HG03378 (cell line): ENCODE data around the gene PCNP.
"Not testable (repeated sequence)": the region's sequence is repeated elsewhere in the genome, so short reads cannot be mapped to it uniquely, and the experiment has no call there.

Source experiments
- ATAC-seq: cut with Tn5 transposase; IDR thresholded peaks from one replicate; pipeline ENCODE4 v1.9.1; 2021; ENCODE audit warnings: mild to moderate bottlenecking, moderate library complexity; ENCODE audit not compliant: unreplicated experiment

The PCNP gene

DNA sequence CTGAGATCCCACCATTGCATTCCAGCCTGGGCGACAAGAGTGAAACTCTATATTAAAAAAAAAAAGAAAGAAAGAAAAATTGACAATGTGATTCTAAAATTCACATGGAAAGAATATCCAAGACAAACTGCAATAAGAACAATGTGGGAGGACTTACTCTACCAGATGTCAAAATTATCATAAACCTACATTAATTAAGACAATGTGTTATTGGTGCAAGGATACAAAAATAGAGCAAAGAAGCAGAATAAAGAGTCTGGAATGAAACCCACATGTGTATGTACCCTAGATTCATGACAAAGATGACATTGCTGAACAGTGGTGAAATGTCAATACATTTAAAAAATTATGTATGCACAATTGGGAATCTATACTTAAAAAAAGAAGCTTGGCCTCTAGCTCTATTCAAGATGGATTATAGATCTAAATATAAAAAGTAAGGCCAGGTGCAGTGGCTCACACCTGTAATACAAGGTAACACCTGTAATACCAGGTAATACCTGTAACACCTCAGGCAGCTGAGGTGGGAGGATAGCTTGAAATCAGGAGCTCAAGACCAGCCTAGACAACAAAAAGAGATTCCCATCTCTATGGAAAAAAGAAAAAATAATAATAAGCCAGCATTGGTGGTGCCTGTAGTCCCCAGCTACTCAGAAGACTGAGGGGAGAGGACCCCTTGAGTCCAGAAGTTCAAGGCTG is 57.3 kb downstream of the PCNP start:
- ATAC-seq = no peak

- ATAC-seq = not testable (repeated sequence)
Measured at GRCh38 chr3:101631959-101632358, 58.0 kb downstream of the PCNP start.

DNA sequence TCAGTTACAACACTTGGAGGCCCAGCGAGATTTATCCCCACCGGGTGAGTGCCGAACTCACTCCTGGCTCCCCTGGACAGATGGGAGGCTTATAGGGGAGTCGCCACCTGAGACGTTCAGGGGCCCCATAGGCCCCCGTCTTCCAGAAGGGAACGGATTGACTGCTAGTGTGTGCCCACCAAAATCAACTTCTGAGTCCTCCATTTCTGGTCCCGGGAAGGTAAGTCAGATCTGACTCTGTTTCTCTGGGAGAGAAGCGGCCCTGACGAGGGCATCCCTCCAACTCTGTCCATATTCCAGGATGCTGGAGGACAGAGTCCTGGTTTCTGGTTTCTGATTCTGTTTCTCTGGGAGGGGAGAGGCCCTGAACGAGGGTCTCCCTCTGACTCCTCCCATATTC is 58.6 kb downstream of the PCNP start:
- ATAC-seq = no peak

GRCh38 chr3:101633186-101633585 is 59.2 kb downstream of the PCNP start:
- no peak for ATAC-seq

DNA sequence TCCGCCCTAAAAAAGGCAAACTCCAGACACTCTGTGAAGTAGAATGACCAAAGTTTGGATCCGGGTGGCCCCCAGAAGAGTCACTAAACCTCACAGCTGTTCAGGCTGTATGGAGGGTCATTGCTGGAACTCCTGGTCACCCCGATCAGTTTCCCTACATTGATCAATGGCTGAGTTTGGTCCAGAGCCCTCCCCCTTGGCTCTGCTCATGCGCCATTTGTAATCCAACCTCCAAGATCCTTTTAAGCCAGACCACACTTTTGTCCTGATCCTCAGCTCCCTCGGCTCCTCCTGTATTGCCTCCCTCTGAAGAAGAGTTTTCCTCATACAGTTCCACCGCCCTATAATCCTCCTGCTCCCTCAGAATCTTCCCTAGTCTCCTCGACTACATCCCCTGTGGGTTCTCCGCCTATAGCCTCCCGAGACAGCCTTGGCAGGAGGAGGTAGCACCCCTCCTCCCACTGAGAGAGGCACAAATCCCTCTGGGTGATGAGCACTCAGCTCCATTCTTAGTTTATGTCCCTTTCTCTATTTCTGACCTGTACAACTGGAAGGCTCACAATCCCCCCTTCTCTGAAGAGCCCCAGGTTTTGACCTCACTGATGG is 60.7 kb downstream of the PCNP start:
- ATAC-seq = no peak

- ATAC-seq = no peak
Measured at GRCh38 chr3:101635345-101635744, 61.4 kb downstream of the PCNP start.

- ATAC-seq = peak; percentile 93
Measured at GRCh38 chr3:101635954-101636798, 62.2 kb downstream of the PCNP start.

DNA sequence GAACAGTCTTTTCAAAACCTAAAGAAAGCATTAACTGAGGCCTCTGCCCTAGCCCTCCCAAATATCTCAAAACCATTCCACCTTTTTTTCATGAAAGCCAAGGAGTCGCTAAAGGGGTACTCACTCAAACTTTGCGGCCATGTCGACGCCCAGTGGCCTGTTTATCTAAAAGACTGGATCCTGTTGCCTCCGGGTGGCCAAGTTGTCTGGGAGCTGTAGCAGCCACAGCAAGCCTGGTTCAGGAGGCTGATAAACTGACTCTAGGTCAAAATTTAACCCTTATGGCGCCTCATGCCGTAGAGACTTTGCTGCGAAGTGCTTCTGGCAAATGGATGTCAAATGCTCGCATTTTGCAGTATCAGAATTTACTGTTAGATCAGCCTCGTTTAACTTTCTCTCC is 63.5 kb downstream of the PCNP start:
- no peak for ATAC-seq

- no peak for ATAC-seq
Measured at GRCh38 chr3:101638261-101638745, 64.3 kb downstream of the PCNP start.

DNA sequence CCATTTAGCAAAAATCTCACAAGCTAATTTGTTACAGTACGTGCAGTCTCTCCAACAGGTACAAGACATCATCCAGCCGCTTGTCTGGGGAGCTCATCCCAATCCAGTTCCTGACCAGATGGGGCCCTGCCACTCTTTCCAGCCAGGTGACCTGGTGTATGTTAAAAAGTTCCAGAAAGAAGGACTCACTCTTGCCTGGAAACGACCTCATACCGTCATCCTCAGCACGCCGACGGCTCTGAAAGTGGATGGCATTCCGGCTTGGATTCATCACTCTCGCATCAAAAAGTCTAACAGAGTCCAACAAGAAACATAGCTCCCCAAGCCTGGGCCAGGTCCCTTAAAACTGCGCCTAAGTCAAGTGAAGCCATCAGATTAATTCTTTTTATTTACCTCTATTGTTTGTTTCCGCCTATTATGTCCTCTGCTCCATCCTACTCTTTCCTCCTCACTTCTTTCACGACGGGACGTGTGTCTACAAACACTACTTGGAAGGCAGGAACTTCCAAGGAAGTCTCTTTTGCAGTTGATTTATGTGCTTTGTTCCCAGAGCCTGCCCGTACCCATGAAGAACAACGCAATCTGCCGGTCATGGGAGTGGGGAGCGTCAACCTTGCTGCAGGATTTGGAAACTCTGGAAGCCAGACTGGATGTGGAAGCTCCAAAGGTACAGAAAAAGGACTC is 65.4 kb downstream of the PCNP start:
- no peak for ATAC-seq

GRCh38 chr3:101640256-101640655 is 66.3 kb downstream of the PCNP start:
- ATAC-seq = no peak

DNA sequence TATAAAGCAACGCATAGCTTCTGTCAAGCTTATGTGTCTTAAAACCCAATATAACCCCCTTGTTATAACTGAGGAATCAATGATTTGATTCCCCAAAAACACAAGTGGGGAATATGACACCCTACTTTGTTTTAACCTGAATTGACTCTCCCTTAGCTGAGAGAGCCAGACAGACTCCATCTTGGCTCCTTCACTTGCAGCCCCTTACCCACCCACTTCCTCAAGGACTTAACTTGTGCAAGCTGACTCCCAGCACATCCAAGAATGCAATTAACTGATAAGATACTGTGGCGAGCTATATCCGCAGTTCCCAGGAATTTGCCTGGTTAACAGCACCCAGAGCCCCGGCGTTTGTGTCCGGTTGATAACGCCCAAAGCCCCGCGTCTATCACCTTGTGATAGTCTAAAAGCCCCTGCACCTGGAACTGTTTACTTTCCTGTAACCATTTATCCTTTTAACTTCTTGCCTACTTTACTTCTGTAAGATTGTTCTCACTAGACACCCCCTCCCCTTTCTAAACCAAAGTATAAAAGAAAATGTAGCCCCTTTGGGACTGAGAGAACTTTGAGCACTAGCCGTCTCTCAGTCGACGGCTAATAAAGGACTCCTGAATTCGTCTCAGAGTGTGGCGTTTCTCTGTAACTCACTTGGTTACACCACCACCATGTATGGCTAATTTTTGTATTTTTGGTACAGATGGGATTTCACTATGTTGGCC is 67.6 kb downstream of the PCNP start:
- ATAC-seq = not testable (repeated sequence)

DNA sequence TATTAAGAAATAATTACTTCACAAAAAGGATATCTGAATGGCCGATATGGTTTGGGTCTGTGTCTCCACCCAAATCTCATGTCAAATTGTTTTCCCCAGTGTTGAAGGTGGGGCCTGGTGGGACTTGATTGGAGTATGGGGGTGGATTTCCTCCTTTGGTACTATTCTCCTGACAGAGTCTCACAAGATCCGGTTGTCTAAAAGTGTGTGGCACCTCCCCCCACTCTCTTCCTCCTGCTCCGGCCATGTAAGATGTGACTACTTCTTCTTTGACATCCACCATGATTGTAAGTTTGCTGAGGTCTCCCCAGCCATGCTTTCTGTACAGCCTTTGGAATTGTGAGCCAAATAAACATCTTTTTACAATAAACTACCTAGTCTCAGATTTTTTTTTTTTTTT is 68.5 kb downstream of the PCNP start:
- no peak for ATAC-seq

- ATAC-seq = no peak
Measured at GRCh38 chr3:101643009-101643844, 69.2 kb downstream of the PCNP start.
